HG03354 (cell line): ENCODE measurements around the gene FBN3.

Experiments used
- ATAC-seq: cut with Tn5 transposase; IDR thresholded peaks from one replicate; pipeline ENCODE4 v1.9.1; 2021; ENCODE audit warnings: mild to moderate bottlenecking; ENCODE audit not compliant: unreplicated experiment, poor library complexity, severe bottlenecking

The FBN3 gene

GRCh38 chr19:8097198-8097597, 52.2 kb downstream of the FBN3 start:
- ATAC-seq, result no peak

- no peak for ATAC-seq
Observed at GRCh38 chr19:8096071-8096470, 53.3 kb downstream of the FBN3 start.

GRCh38 chr19:8095354-8095886, 54.0 kb downstream of the FBN3 start:
- no peak for ATAC-seq

GRCh38 chr19:8094336-8094735, 55.1 kb downstream of the FBN3 start:
- ATAC-seq, result no peak

- no peak for ATAC-seq
Observed at GRCh38 chr19:8093740-8094139, 55.7 kb downstream of the FBN3 start.

- ATAC-seq, result no peak
Observed at GRCh38 chr19:8090950-8091349, 58.4 kb downstream of the FBN3 start.

GRCh38 chr19:8089664-8090601, 59.5 kb downstream of the FBN3 start:
- no peak for ATAC-seq

GRCh38 chr19:8088752-8089663, 60.4 kb downstream of the FBN3 start:
- no peak for ATAC-seq

GRCh38 chr19:8087876-8088275, 61.5 kb downstream of the FBN3 start:
- ATAC-seq, result no peak

- ATAC-seq, result no peak
Observed at GRCh38 chr19:8086849-8087248, 62.5 kb downstream of the FBN3 start.

GRCh38 chr19:8085598-8086408, 63.6 kb downstream of the FBN3 start:
- no peak for ATAC-seq

GRCh38 chr19:8084152-8084551, 65.2 kb downstream of the FBN3 start:
- ATAC-seq, result no peak

- no peak for ATAC-seq
Observed at GRCh38 chr19:8083141-8083540, 66.3 kb downstream of the FBN3 start.

- ATAC-seq, result no peak
Observed at GRCh38 chr19:8081569-8082550, 67.5 kb downstream of the FBN3 start.

- ATAC-seq, result no peak
Observed at GRCh38 chr19:8080832-8081231, 68.6 kb downstream of the FBN3 start.

GRCh38 chr19:8079988-8080387, 69.4 kb downstream of the FBN3 start:
- ATAC-seq, result no peak

GRCh38 chr19:8075158-8076074, 74.0 kb downstream of the FBN3 start:
- ATAC-seq, result no peak
